K562 (cell line): ENCODE data around the gene ZNF792. TPM values are rescaled to one million over a fixed set of nuclear protein-coding genes. Genes with fewer than 3 reads are reported as not detected.

ENCODE experiments used
- ATF7 ChIP-seq: fragments of 450-650 bp; IDR thresholded peaks from 2 replicates; pipeline ENCODE4 v1.7.1; 2014; ENCODE audit warnings: mild to moderate bottlenecking, moderate library complexity
- E2F1 ChIP-seq: sonication (generic); formaldehyde crosslinking; IDR thresholded peaks from 2 replicates; pipeline ENCODE4 v1.8.1; 2023; ENCODE audit warnings: mild to moderate bottlenecking, missing genetic modification reagents, moderate library complexity
- HDAC2 ChIP-seq: fragments of 450-650 bp; IDR thresholded peaks from 2 replicates; pipeline ENCODE4 v1.6.1; 2016; ENCODE audit warnings: mild to moderate bottlenecking
- NRF1 ChIP-seq, 2 experiments: fragments of 450-650 bp; IDR thresholded peaks in 1 of 2; conservative IDR thresholded peaks in 1 of 2; 2 replicates each; pipeline ENCODE4 v1.6.1; 2014; ENCODE audit warnings: mild to moderate bottlenecking in 2 of 2
- POLR2G ChIP-seq: fragments of 200-400 bp; formaldehyde crosslinking; IDR thresholded peaks from 2 replicates; pipeline ENCODE4 v1.6.1; 2017; ENCODE audit warnings: low read depth, mild to moderate bottlenecking, antibody characterized with exemption, low read length, moderate library complexity
- ZBED1 ChIP-seq: IDR thresholded peaks from 2 replicates; pipeline ENCODE4 v1.6.1; 2014
- ZBTB40 ChIP-seq, 2 experiments: fragments of 450-650 bp in 1 of 2; sonication (generic) in 1 of 2; formaldehyde crosslinking in 1 of 2; IDR thresholded peaks; 2 replicates each; pipeline versions ENCODE4 v1.7.1 to v1.9.0; 2016 to 2022; ENCODE audit warnings: inconsistent platforms in 1 of 2, mild to moderate bottlenecking in 1 of 2, missing genetic modification reagents in 1 of 2
- polyA plus RNA-seq, 8 experiments: library from polyadenylated mRNA; depleted of rRNA in 4 of 8; stranded (reverse) in 5 of 8; unstranded in 3 of 8; fragments of >200 nt; fragmentation: Nextera tagmentation in 2 of 8; fragmentation: Illumina TruSeq in 1 of 8; extraction: Ambion mirVana in 2 of 8; extraction: Trizol in 1 of 8; gene quantifications; 2 replicates each; pipeline versions ENCODE4 v1.2.1 to v1.2.3, GENCODE V29; 2011 to 2014; ENCODE audit warnings: inconsistent platforms in 1 of 8, missing spikeins in 1 of 8
- total RNA-seq, 7 experiments: library from RNA; depleted of rRNA in 6 of 7; stranded (reverse); fragments of >200 nt in 6 of 7; fragmentation: Illumina TruSeq in 2 of 7; extraction: Trizol in 2 of 7; gene quantifications; 2 replicates each; pipeline versions ENCODE4 v1.2.1 to v1.2.3, GENCODE V29; 2011 to 2021; ENCODE audit warnings: low replicate concordance in 1 of 7

Gene ZNF792
- total and polyA plus RNA-seq, 9 of the 15 experiments (the other 6 are each of a cell fraction or from before 2014, with no cell fraction given): 3.3 to 16.5 (median 10.4) TPM

GRCh38 chr19:34926685-34927375 is 37.2 kb downstream of the ZNF792 start, which contains the start of gene ZNF30 (continued):
- TF ChIP-seq ZBTB40 (IDR thresholded peaks at IDR 0.05): peak; percentile 58
- no peak for TF ChIP-seq ZBTB40 (CRISPR knock-in tag; IDR thresholded peaks at IDR 0.05)
- TF ChIP-seq NRF1 (conservative IDR thresholded peaks at IDR 0.05 in 1 of 2, IDR thresholded peaks at IDR 0.05 in 1 of 2): peak; percentile 97 to 98
- no peak for TF ChIP-seq ZBED1
- peak; percentile 45; the same call in 1 of the 2 replicates for TF ChIP-seq HDAC2
- 0 out of 2 replicates have a peak, but pooled peaks have one; percentile 22 for TF ChIP-seq E2F1 (CRISPR knock-in tag)
- peak; percentile 81 for TF ChIP-seq POLR2G
- 0 out of 2 replicates have a peak, but pooled peaks have one; percentile 33 for TF ChIP-seq ATF7
